Measurements from ENCODE around the gene SALL3.

The SALL3 gene

GRCh38 chr18:78979056-78979729, 425 bp upstream of the SALL3 start:
- H3K4me3 ChIP-seq (ENCODE audit: low read depth, low read length): peak overlapping the region; percentile 38
- DNase-seq (ENCODE audit: low read depth, low spot score): no peak
- TF ChIP-seq CTCF (IDR thresholded peaks at IDR 0.05; ENCODE audit: low read depth, low read length): no peak
- in situ Hi-C loops (cut with HindIII; ENCODE audit: low sequenced_read_pairs): no loop called here

GRCh38 chr18:78980279-78980771, 707 bp downstream of the SALL3 start:
- peak overlapping the region; percentile 40 for H3K4me3 ChIP-seq (ENCODE audit: low read depth, low read length)
- no peak for DNase-seq (ENCODE audit: low read depth, low spot score)
- TF ChIP-seq CTCF (IDR thresholded peaks at IDR 0.05; ENCODE audit: low read depth, low read length): no peak
- in situ Hi-C loops (cut with HindIII; ENCODE audit: low sequenced_read_pairs): no loop called here

- in situ Hi-C loops (cut with HindIII; ENCODE audit: low sequenced_read_pairs): no loop called here
Observed at GRCh38 chr18:78980777-78981380, 1.3 kb downstream of the SALL3 start.

GRCh38 chr18:78981394-78981831, 1.8 kb downstream of the SALL3 start:
- H3K4me3 ChIP-seq (ENCODE audit: low read depth, low read length): peak overlapping the region; percentile 40
- in situ Hi-C loops (cut with HindIII; ENCODE audit: low sequenced_read_pairs): no loop called here
- DNase-seq (ENCODE audit: low read depth, low spot score): peak; percentile 25
- no peak for TF ChIP-seq CTCF (IDR thresholded peaks at IDR 0.05; ENCODE audit: low read depth, low read length)

More at GRCh38 chr18:78980777-78981380, 1.3 kb downstream of the SALL3 start:
- no peak for TF ChIP-seq CTCF (IDR thresholded peaks at IDR 0.05; ENCODE audit: low read depth, low read length)
- peak overlapping the region; percentile 40 for H3K4me3 ChIP-seq (ENCODE audit: low read depth, low read length)
- DNase-seq (ENCODE audit: low read depth, low spot score): no peak

- in situ Hi-C loops (cut with HindIII; ENCODE audit: low sequenced_read_pairs): no loop called here
- TF ChIP-seq CTCF (IDR thresholded peaks at IDR 0.05; ENCODE audit: low read depth, low read length): no peak
- peak; percentile 38 for DNase-seq (ENCODE audit: low read depth, low spot score)
- H3K4me3 ChIP-seq (ENCODE audit: low read depth, low read length): peak overlapping the region; percentile 40
Observed at GRCh38 chr18:78981989-78982620, 2.5 kb downstream of the SALL3 start.

- in situ Hi-C loops (cut with HindIII; ENCODE audit: low sequenced_read_pairs): no loop called here
- TF ChIP-seq CTCF (IDR thresholded peaks at IDR 0.05; ENCODE audit: low read depth, low read length): no peak
- DNase-seq (ENCODE audit: low read depth, low spot score): peak; percentile 27
- no peak overlapping the region for H3K4me3 ChIP-seq (ENCODE audit: low read depth, low read length)
Observed at GRCh38 chr18:78983512-78983911, 3.9 kb downstream of the SALL3 start.

Measured in astrocyte of the spinal cord (primary cell).